ENCODE data around the gene GNPTG. TPM values are rescaled to one million over a fixed set of nuclear protein-coding genes. Genes with fewer than 3 reads are reported as not detected.
A peak's percentile ranks its signal among the peaks of the same experiment; 100 is the strongest.

GNPTG gene
- total and polyA plus RNA-seq, 2 of the 13 experiments (the other 11 are each of a cell fraction or from before 2014, with no cell fraction given): 22.7 to 71.1 TPM

DNA sequence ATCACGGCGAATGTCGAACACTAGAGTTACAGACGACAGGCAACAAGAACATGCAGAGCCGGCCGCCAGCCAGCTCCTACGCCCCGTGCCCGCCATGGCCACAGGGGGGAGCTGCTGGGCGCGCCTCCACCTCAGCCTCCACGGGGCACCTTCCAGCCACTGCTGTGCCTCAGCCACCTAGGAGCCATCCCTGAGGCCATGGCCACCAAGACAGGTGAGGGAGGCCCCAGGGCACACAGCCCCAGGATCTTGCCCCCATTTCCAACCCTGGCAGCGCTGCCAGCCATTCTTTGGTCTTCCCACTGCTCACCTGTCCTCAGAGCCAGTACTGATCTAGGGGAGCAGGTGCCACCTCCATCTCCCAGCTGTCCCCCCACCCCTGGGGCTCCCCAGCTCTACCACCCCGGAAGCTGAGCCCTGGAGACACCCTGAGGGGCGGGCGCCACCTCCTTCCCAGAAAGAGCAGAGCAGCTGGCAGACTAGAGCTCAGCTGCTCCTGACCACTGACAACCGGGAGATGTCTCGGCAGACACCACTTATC lies 11.8 kb downstream of the GNPTG start (continued):
- TF ChIP-seq, protein P1, sequence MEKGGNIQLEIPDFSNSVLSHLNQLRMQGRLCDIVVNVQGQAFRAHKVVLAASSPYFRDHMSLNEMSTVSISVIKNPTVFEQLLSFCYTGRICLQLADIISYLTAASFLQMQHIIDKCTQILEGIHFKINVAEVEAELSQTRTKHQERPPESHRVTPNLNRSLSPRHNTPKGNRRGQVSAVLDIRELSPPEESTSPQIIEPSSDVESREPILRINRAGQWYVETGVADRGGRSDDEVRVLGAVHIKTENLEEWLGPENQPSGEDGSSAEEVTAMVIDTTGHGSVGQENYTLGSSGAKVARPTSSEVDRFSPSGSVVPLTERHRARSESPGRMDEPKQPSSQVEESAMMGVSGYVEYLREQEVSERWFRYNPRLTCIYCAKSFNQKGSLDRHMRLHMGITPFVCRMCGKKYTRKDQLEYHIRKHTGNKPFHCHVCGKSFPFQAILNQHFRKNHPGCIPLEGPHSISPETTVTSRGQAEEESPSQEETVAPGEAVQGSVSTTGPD (CRISPR knock-in tag; IDR thresholded peaks at IDR 0.05): no peak
- TF ChIP-seq ZNF670 (CRISPR knock-in tag; IDR thresholded peaks at IDR 0.05; ENCODE audit: borderline replicate concordance) (no peak), RBM39 (IDR thresholded peaks at IDR 0.05; ENCODE audit: low read depth, low read length, poor library complexity, severe bottlenecking) (no peak), ZNF549 (CRISPR knock-in tag; IDR thresholded peaks at IDR 0.05) (no peak), KDM4B (CRISPR knock-in tag; IDR thresholded peaks at IDR 0.05) (no peak), HNRNPLL (IDR thresholded peaks at IDR 0.05; ENCODE audit: low read depth, low read length, poor library complexity, severe bottlenecking) (peak; percentile 23), CCAR2 (optimal IDR thresholded peaks at IDR 0.05; ENCODE audit: low read depth, low read length) (no peak), ZBTB38 (CRISPR knock-in tag; IDR thresholded peaks at IDR 0.05) (peak; percentile 78; the same call in 1 of the 2 replicates), HDAC6 (IDR thresholded peaks at IDR 0.05; ENCODE audit: low read depth, low read length) (no peak), TRIM24 (CRISPR knock-in tag; IDR thresholded peaks at IDR 0.05) (peak; percentile 19; the same call in 1 of the 2 replicates), ZNF143 (CRISPR knock-in tag; IDR thresholded peaks at IDR 0.05) (no peak), ZNF430 (CRISPR knock-in tag; IDR thresholded peaks at IDR 0.05) (0 out of 2 replicates have a peak, but pooled peaks have one; percentile 31), NFKB2 (CRISPR knock-in tag; IDR thresholded peaks at IDR 0.05; ENCODE audit: borderline replicate concordance) (0 out of 2 replicates have a peak, but pooled peaks have one; percentile 19), HNF4A (CRISPR knock-in tag; IDR thresholded peaks at IDR 0.05) (no peak), ZNF749 (CRISPR knock-in tag; IDR thresholded peaks at IDR 0.05; ENCODE audit: borderline replicate concordance) (no peak), THYN1 (CRISPR knock-in tag; IDR thresholded peaks at IDR 0.05; ENCODE audit: borderline replicate concordance, low read depth) (no peak), RAD21 (CRISPR knock-in tag; IDR thresholded peaks at IDR 0.05) (peak; percentile 80), SAP130 (CRISPR knock-in tag; IDR thresholded peaks at IDR 0.05; ENCODE audit: low read depth) (peak; percentile 35; the same call in 1 of the 2 replicates), GATAD1 (CRISPR knock-in tag; IDR thresholded peaks at IDR 0.05) (0 out of 2 replicates have a peak, but pooled peaks have one; percentile 45), GABPB1 (CRISPR knock-in tag; IDR thresholded peaks at IDR 0.05) (peak; percentile 57; the same call in 1 of the 2 replicates)
- TF ChIP-seq, protein P2, sequence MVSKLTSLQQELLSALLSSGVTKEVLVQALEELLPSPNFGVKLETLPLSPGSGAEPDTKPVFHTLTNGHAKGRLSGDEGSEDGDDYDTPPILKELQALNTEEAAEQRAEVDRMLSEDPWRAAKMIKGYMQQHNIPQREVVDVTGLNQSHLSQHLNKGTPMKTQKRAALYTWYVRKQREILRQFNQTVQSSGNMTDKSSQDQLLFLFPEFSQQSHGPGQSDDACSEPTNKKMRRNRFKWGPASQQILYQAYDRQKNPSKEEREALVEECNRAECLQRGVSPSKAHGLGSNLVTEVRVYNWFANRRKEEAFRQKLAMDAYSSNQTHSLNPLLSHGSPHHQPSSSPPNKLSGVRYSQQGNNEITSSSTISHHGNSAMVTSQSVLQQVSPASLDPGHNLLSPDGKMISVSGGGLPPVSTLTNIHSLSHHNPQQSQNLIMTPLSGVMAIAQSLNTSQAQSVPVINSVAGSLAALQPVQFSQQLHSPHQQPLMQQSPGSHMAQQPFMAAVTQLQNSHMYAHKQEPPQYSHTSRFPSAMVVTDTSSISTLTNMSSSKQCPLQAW (CRISPR knock-in tag; IDR thresholded peaks at IDR 0.05): peak; percentile 20; the same call in 1 of the 2 replicates
- TF ChIP-seq, protein P3, sequence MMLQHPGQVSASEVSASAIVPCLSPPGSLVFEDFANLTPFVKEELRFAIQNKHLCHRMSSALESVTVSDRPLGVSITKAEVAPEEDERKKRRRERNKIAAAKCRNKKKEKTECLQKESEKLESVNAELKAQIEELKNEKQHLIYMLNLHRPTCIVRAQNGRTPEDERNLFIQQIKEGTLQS (CRISPR knock-in tag; IDR thresholded peaks at IDR 0.05): no peak
- TF ChIP-seq, protein P4, sequence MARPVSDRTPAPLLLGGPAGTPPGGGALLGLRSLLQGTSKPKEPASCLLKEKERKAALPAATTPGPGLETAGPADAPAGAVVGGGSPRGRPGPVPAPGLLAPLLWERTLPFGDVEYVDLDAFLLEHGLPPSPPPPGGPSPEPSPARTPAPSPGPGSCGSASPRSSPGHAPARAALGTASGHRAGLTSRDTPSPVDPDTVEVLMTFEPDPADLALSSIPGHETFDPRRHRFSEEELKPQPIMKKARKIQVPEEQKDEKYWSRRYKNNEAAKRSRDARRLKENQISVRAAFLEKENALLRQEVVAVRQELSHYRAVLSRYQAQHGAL (CRISPR knock-in tag; IDR thresholded peaks at IDR 0.05; ENCODE audit: not compliant biosample characterization): no peak
- TF ChIP-seq, protein P5, sequence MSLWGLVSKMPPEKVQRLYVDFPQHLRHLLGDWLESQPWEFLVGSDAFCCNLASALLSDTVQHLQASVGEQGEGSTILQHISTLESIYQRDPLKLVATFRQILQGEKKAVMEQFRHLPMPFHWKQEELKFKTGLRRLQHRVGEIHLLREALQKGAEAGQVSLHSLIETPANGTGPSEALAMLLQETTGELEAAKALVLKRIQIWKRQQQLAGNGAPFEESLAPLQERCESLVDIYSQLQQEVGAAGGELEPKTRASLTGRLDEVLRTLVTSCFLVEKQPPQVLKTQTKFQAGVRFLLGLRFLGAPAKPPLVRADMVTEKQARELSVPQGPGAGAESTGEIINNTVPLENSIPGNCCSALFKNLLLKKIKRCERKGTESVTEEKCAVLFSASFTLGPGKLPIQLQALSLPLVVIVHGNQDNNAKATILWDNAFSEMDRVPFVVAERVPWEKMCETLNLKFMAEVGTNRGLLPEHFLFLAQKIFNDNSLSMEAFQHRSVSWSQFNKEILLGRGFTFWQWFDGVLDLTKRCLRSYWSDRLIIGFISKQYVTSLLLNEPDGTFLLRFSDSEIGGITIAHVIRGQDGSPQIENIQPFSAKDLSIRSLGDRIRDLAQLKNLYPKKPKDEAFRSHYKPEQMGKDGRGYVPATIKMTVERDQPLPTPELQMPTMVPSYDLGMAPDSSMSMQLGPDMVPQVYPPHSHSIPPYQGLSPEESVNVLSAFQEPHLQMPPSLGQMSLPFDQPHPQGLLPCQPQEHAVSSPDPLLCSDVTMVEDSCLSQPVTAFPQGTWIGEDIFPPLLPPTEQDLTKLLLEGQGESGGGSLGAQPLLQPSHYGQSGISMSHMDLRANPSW (CRISPR knock-in tag; IDR thresholded peaks at IDR 0.05; ENCODE audit: borderline replicate concordance): no peak
